Endothelial cell of umbilical vein (primary cell): Measurements from ENCODE around the gene FATE1. TPM values are rescaled to one million over a fixed set of nuclear protein-coding genes. Genes with fewer than 3 reads are reported as not detected.

Experiments used
- BruUV-seq: library from RNA; stranded (reverse); fragments of 400-500 nt; replicated peaks from 2 replicates; lab custom pipeline; 2021; lab: Mats Ljungman, UMichigan
- CTCF ChIA-PET: fragments of 300-600, 350-600 bp; sonication (Branson Sonifier 250); formaldehyde crosslinking; loops from one replicate; lab custom pipeline; 2021; ENCODE audit warnings: antibody characterized with exemption, inconsistent platforms; lab: Charles Lee
- POLR2A ChIA-PET: fragments of 300-600, 350-600 bp; sonication (Branson Sonifier 250); formaldehyde crosslinking; loops from one replicate; lab custom pipeline; 2021; ENCODE audit warnings: antibody characterized with exemption, inconsistent platforms; lab: Charles Lee
- DNase-seq: peaks from one replicate; pipeline ENCODE4 v3.0.0-alpha.2; 2011; ENCODE audit warnings: low read depth, low spot score
- FAIRE-seq: peaks from 2 replicates; lab custom pipeline; 2011; peaks lifted over from hg19 to GRCh38; lab: Jason Lieb, UNC
- H2AFZ ChIP-seq: 2 replicates; pipeline ENCODE4 v1.6.0; 2012; ENCODE audit warnings: low read depth, low read length, control low read depth, inconsistent platforms
- H3K27ac ChIP-seq: 2 replicates; pipeline ENCODE4 v1.5.1; 2011; ENCODE audit warnings: low read depth, mild to moderate bottlenecking, control low read depth, low read length, moderate library complexity; ENCODE audit not compliant: insufficient read depth
- H3K27me3 ChIP-seq, 2 experiments: 2 replicates each; pipeline versions ENCODE4 v1.6.0 to v1.6.1; 2011; ENCODE audit warnings: low read length in 2 of 2, mixed read lengths in 1 of 2; ENCODE audit not compliant: control insufficient read depth in 2 of 2, insufficient read depth in 2 of 2
- H3K36me3 ChIP-seq, 2 experiments: 2 replicates in 1 of 2; 3 replicates in 1 of 2; pipeline ENCODE4 v1.5.1; 2011; ENCODE audit warnings: low read length in 2 of 2, mild to moderate bottlenecking in 1 of 2, moderate library complexity in 1 of 2; ENCODE audit not compliant: control insufficient read depth in 2 of 2, insufficient read depth in 2 of 2; ENCODE audit errors: extremely low read depth in 1 of 2
- H3K4me1 ChIP-seq: 3 replicates; pipeline ENCODE4 v1.5.1; 2011; ENCODE audit warnings: mild to moderate bottlenecking, low read length; ENCODE audit not compliant: control insufficient read depth, insufficient read depth; ENCODE audit errors: extremely low read depth
- H3K4me2 ChIP-seq: 2 replicates; pipeline ENCODE4 v1.6.1; 2011; ENCODE audit warnings: low read length, control low read depth, mixed read lengths; ENCODE audit not compliant: insufficient read depth
- H3K4me3 ChIP-seq, 3 experiments: fragments of 200-600 bp in 1 of 3; sonication (generic), shearing (Covaris generic) in 1 of 3; replicated peaks in 1 of 3; 2 replicates each; pipeline ENCODE4 v1.5.1; 2011 to 2016; ENCODE audit warnings: control low read depth in 3 of 3, low read length in 3 of 3, mild to moderate bottlenecking in 2 of 3, inconsistent platforms in 1 of 3, low read depth in 1 of 3, moderate library complexity in 1 of 3; ENCODE audit not compliant: insufficient read depth in 1 of 3
- H3K79me2 ChIP-seq: 2 replicates; pipeline ENCODE4 v1.6.0; 2012; ENCODE audit warnings: low read length, inconsistent platforms; ENCODE audit not compliant: control insufficient read depth, insufficient read depth
- H3K9ac ChIP-seq: replicated peaks from 2 replicates; pipeline ENCODE3; 2011; ENCODE audit warnings: low read length, control low read depth; ENCODE audit not compliant: insufficient read depth; ENCODE audit errors: extremely low read depth
- H3K9me1 ChIP-seq: replicated peaks from 3 replicates; pipeline ENCODE4 v1.6.0; 2011; ENCODE audit warnings: mild to moderate bottlenecking, low read length; ENCODE audit not compliant: control insufficient read depth, insufficient read depth; ENCODE audit errors: extremely low read depth
- H3K9me3 ChIP-seq: replicated peaks from 2 replicates; pipeline ENCODE4 v1.5.1; 2012; ENCODE audit warnings: low read length, inconsistent platforms; ENCODE audit not compliant: control insufficient read depth, insufficient read depth
- H4K20me1 ChIP-seq: replicated peaks from 2 replicates; pipeline ENCODE3; 2011; ENCODE audit warnings: mild to moderate bottlenecking, low read length; ENCODE audit not compliant: control insufficient read depth, insufficient read depth; ENCODE audit errors: extremely low read depth
- CTCF ChIP-seq, 2 donors: IDR thresholded peaks; 1 replicate in 1 of 2; 2 replicates in 1 of 2; pipeline ENCODE4 v1.5.1; 2011; ENCODE audit warnings: low read length in 2 of 2, mild to moderate bottlenecking in 2 of 2, moderate library complexity in 2 of 2, control low read depth in 1 of 2, inconsistent platforms in 1 of 2, low read depth in 1 of 2; ENCODE audit not compliant: insufficient read depth in 1 of 2; ENCODE audit errors: extremely low read depth in 1 of 2
- EZH2 ChIP-seq: IDR thresholded peaks from 2 replicates; pipeline ENCODE4 v1.6.1; 2012; ENCODE audit warnings: borderline replicate concordance, low read depth, mild to moderate bottlenecking, moderate library complexity, low read length, inconsistent platforms; ENCODE audit not compliant: severe bottlenecking
- FOS ChIP-seq: IDR thresholded peaks from 2 replicates; pipeline ENCODE4 v1.6.1; 2011; ENCODE audit warnings: mild to moderate bottlenecking, low read length, moderate library complexity, borderline replicate concordance; ENCODE audit not compliant: insufficient read depth
- GATA2 ChIP-seq: IDR thresholded peaks from 2 replicates; pipeline ENCODE4 v1.7.0; 2011; ENCODE audit warnings: low read depth, mild to moderate bottlenecking, moderate library complexity, mixed read lengths, low read length; ENCODE audit not compliant: insufficient read length, insufficient read depth
- JUN ChIP-seq: IDR thresholded peaks from 2 replicates; pipeline ENCODE4 v1.6.1; 2011; ENCODE audit warnings: borderline replicate concordance, low read depth; ENCODE audit not compliant: insufficient read length, insufficient read depth
- MAX ChIP-seq: IDR thresholded peaks from 2 replicates; pipeline ENCODE4 v1.6.1; 2011; ENCODE audit not compliant: insufficient read depth, insufficient read length
- MYC ChIP-seq: IDR thresholded peaks from one replicate; pipeline ENCODE4 v1.6.1; 2011; ENCODE audit warnings: mild to moderate bottlenecking, low read depth, low read length
- POLR2A ChIP-seq: IDR thresholded peaks from 2 replicates; pipeline ENCODE4 v1.6.1; 2012; ENCODE audit warnings: low read depth, mild to moderate bottlenecking, control low read depth, low read length
- POLR2AphosphoS5 ChIP-seq: IDR thresholded peaks from 2 replicates; pipeline ENCODE4 v1.6.1; 2012; ENCODE audit warnings: low read depth, mild to moderate bottlenecking, control low read depth, low read length, moderate library complexity; ENCODE audit not compliant: insufficient read depth
- dilution Hi-C: fragments of 300-500 bp; cut with MboI; formaldehyde crosslinking; loops from one replicate; pipeline ENCODE4 v1.15.0; 2019; ENCODE audit warnings: low sequenced_read_pairs; ENCODE audit not compliant: extremely low pct_ligation_motif_present
- intact Hi-C: fragments of 100-400 bp; cut with micrococcal nuclease; formaldehyde crosslinking; loops from one replicate; pipeline ENCODE4 v1.10.0; 2022
- polyA plus RNA-seq, 4 experiments: library from polyadenylated mRNA; depleted of rRNA in 3 of 4; stranded (reverse) in 3 of 4; unstranded in 1 of 4; fragments of >200 nt; gene quantifications; 2 replicates each; pipeline versions ENCODE4 v1.2.1 to v1.2.3, GENCODE V29; 2011 to 2012; ENCODE audit warnings: missing spikeins in 1 of 4
- total RNA-seq: library from RNA; stranded (reverse); gene quantifications from 2 replicates; pipeline ENCODE4 v1.2.3, GENCODE V29; 2021

FATE1 gene
- total and polyA plus RNA-seq, 2 donors (not counting 3 experiments of a cell fraction or from before 2014, with no cell fraction given): not detected

DNA sequence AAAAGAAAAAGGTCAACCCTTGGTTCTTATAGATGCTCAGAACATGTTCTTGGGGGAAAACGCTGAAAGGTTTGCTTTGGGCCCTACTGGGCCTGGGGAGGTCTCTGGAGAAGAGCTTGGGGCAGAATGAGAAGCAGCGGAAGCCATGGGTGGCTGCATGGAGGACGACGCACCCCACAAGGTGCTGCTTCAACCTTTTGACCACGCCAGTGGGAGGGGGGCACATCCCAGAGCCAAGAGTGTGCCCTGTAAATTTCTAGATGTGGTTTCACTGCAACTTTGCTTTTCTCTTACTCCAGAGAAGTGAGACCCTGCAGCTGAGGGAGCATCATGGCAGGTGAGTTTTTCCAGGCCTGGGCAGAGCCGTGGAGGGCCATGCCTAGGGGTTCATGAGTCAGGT, 17.4 kb upstream of the FATE1 start:
- Histone ChIP-seq H3K27ac (no peak overlapping the region), H2AFZ (no peak overlapping the region), H3K79me2 (no peaks in the 10 kb centered on the region), H3K9ac (no peak overlapping the region), H3K4me3 (no peak overlapping the region), H3K27me3 (no peaks in the 10 kb centered on the region), H3K9me1 (no peaks in the 10 kb centered on the region), H4K20me1 (no peaks in the 10 kb centered on the region), H3K9me3 (no peaks in the 10 kb centered on the region), H3K4me2 (no peak overlapping the region), H3K36me3 (no peaks in the 10 kb centered on the region), H3K4me1 (no peaks in the 10 kb centered on the region)
- BruUV-seq: no TSS peak
- dilution Hi-C loops: no loop called here
- DNase-seq (no peak), FAIRE-seq (no peak)
- POLR2A ChIA-PET: no interaction called here
- intact Hi-C loops: no loop called here
- no peak for TF ChIP-seq FOS
- no peak for TF ChIP-seq MYC
- TF ChIP-seq GATA2: no peak
- TF ChIP-seq POLR2AphosphoS5: no peak
- TF ChIP-seq CTCF (IDR thresholded peaks at IDR 0.05; ENCODE audit: extremely low read depth in 1 of 2, insufficient read depth in 1 of 2, low read depth in 1 of 2, low read length in 2 of 2): no peak
- no peak for TF ChIP-seq MAX
- no peak for TF ChIP-seq JUN
- no peak for TF ChIP-seq EZH2
- TF ChIP-seq POLR2A: no peak
- CTCF ChIA-PET: no interaction called here
